Measurements from ENCODE around the gene NEDD9.

NEDD9 gene

GRCh38 chr6:11232770-11233626, 530 bp upstream of the NEDD9 start:
- DNase-seq, result no peak

GRCh38 chr6:11231564-11232192, 790 bp downstream of the NEDD9 start:
- no peak for DNase-seq

GRCh38 chr6:11231108-11231463, 1.4 kb downstream of the NEDD9 start:
- DNase-seq, result no peak

- peak in 1 of 5 donors; percentile 14 for DNase-seq
These were observed 2.0 kb downstream of the NEDD9 start for GRCh38 chr6:11230158-11231107.

GRCh38 chr6:11229655-11230046, 2.8 kb downstream of the NEDD9 start:
- DNase-seq, result no peak

- DNase-seq, result no peak
These were observed 3.4 kb downstream of the NEDD9 start for GRCh38 chr6:11228935-11229654.

- no peak for DNase-seq
These were observed 4.8 kb downstream of the NEDD9 start for GRCh38 chr6:11227698-11228097.

GRCh38 chr6:11226005-11226404, 6.5 kb downstream of the NEDD9 start:
- DNase-seq, result no peak

GRCh38 chr6:11224966-11225463, 7.5 kb downstream of the NEDD9 start:
- DNase-seq, result peak in 1 of 5 donors; percentile 21

GRCh38 chr6:11224252-11224965, 8.1 kb downstream of the NEDD9 start:
- peak in 2 of 5 donors; percentile 15 to 91 for DNase-seq

GRCh38 chr6:11223286-11223864, 9.1 kb downstream of the NEDD9 start:
- no peak for DNase-seq

GRCh38 chr6:11222385-11223277, 9.8 kb downstream of the NEDD9 start:
- peak in 1 of 5 donors; percentile 69 for DNase-seq

- no peak for DNase-seq
These were observed 10.7 kb downstream of the NEDD9 start for GRCh38 chr6:11221623-11222384.

- no peak for DNase-seq
These were observed 13.1 kb downstream of the NEDD9 start for GRCh38 chr6:11219400-11219834.

- peak in 1 of 5 donors; percentile 29 for DNase-seq
These were observed 13.7 kb downstream of the NEDD9 start for GRCh38 chr6:11218538-11219399.

- no peak for DNase-seq
These were observed 14.4 kb downstream of the NEDD9 start for GRCh38 chr6:11218102-11218442.

- DNase-seq, result no peak
These were observed 14.9 kb downstream of the NEDD9 start for GRCh38 chr6:11217360-11218101.

GRCh38 chr6:11215773-11216172, 16.7 kb downstream of the NEDD9 start:
- no peak for DNase-seq

Measured in T-helper 1 cell (primary cell).